ENCODE results near the gene CHID1.

The CHID1 gene

DNA sequence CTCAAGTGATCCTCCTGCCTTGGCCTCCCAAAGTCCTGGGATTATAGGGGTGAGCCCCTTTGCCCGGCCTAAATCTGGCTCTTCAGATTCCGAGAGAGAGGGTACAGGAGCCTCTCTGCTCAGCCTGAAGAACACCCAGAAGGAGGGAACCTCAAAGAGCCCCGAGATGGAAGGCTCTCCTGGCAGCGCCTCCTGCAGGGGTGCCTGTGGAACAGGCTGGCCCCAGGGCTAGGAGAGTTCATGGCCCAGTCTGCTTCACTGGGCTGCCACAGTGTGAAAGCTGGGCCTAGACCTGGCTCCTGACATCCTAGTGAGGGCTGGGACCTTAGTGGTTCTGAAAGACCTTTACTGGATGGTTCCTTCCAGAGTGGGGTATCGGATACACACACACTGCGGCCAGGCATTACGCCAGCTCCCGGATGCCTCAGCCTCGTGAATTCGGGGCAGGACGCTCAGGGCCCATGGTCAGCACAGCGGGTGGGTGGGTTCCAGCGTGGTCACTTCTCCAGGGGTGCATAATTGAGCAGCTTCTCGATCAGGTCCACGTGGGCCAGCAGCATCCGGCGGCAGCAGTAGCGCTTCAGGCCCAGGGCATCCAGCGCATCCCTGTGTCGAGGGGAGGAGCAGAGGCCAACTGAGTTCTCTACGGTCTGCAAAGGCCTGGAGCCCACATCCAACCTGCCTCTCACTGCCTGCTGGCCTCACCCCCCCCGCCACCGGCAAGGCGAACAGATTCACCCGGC is 70.6 kb downstream of the CHID1 start:
- peak overlapping the region; percentile 48 for H4K8ac ChIP-seq (ENCODE audit: low read length)
- H4K91ac ChIP-seq (ENCODE audit: low read length) = peak overlapping the region; percentile 25
- H3K4ac ChIP-seq (ENCODE audit: low read depth in 1 of 2, low read length in 2 of 2) = peak overlapping the region in 1 of 2 experiments; percentile 13
- no peak overlapping the region for H2BK120ac ChIP-seq (ENCODE audit: low read depth, low read length)
- no peak overlapping the region for H3K18ac ChIP-seq (ENCODE audit: low read depth in 1 of 2, low read length in 2 of 2)
- no peak for DNase-seq
- peak overlapping the region; percentile 54 for H3K4me2 ChIP-seq (ENCODE audit: low read length, poor library complexity, severe bottlenecking)
- no peak overlapping the region for H2BK15ac ChIP-seq (ENCODE audit: low read depth, poor library complexity, severe bottlenecking)
- peak overlapping the region; percentile 96 for H3K9ac ChIP-seq (ENCODE audit: low read length)
- peaks cover 52 to 57% of the 10 kb centered on the region in 2 experiments for H3K36me3 ChIP-seq (ENCODE audit: control insufficient read depth in 1 of 2, insufficient read depth in 2 of 2, low read depth in 1 of 2, low read length in 2 of 2)
- no peak overlapping the region for H3K23ac ChIP-seq (ENCODE audit: low read length in 2 of 2)
- 88% methylated on average over 25 of the region's 25 CpGs for WGBS
- no peak overlapping the region for H2AFZ ChIP-seq (ENCODE audit: low read depth, low read length)
- peak overlapping the region; percentile 15 for H2AK5ac ChIP-seq (ENCODE audit: low read length, severe bottlenecking)
- peaks cover 65% of the 10 kb centered on the region for H3K4me1 ChIP-seq (ENCODE audit: control insufficient read depth, insufficient read depth, low read depth, low read length)
- no peak overlapping the region for H2BK12ac ChIP-seq (ENCODE audit: low read length in 2 of 2)
- H3K4me3 ChIP-seq (ENCODE audit: insufficient read depth in 1 of 2, low read depth in 1 of 2, low read length in 2 of 2) = peak overlapping the region; percentile 17 to 94
- no peaks in the 10 kb centered on the region for H3K9me3 ChIP-seq (ENCODE audit: control insufficient read depth, low read length)
- no peaks in the 10 kb centered on the region for H3K27me3 ChIP-seq (ENCODE audit: control insufficient read depth in 1 of 2, insufficient read depth in 1 of 2, low read length in 2 of 2)
- no peaks in the 10 kb centered on the region for H3K79me1 ChIP-seq (replicated peaks; ENCODE audit: low read length, poor library complexity, severe bottlenecking)
- no peak overlapping the region for H2BK5ac ChIP-seq (ENCODE audit: low read depth, low read length, poor library complexity, severe bottlenecking)
- peak overlapping the region in 1 of 2 experiments; percentile 35 for H3K14ac ChIP-seq (ENCODE audit: low read length in 2 of 2)
- H3K27ac ChIP-seq (ENCODE audit: low read length, poor library complexity, severe bottlenecking) = peak overlapping the region; percentile 18

DNA sequence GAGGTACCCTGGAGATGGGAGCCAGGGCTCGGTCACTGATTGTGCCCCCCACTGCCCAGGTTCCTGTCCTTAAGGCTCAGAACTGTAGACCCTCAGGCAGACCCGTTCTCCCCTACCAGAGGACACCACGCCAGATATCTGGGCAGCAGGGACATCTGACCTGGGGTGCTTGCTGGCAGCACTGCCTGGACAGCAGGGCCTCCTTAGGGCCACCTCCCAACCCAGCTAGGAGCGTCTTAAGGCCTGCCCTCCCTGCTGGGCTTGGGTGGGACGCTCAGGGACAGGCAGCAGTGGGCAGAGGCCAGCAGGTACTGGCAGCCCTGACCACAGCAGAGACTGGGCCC is 71.4 kb downstream of the CHID1 start:
- Histone ChIP-seq H2AFZ (ENCODE audit: low read depth, low read length) (no peak overlapping the region), H3K4me3 (ENCODE audit: insufficient read depth in 1 of 2, low read depth in 1 of 2, low read length in 2 of 2) (no peak overlapping the region), H2BK5ac (ENCODE audit: low read depth, low read length, poor library complexity, severe bottlenecking) (no peak overlapping the region), H3K27me3 (ENCODE audit: control insufficient read depth in 1 of 2, insufficient read depth in 1 of 2, low read length in 2 of 2) (no peaks in the 10 kb centered on the region), H3K9ac (ENCODE audit: low read length) (peak overlapping the region; percentile 96), H4K8ac (ENCODE audit: low read length) (no peak overlapping the region), H3K27ac (ENCODE audit: low read length, poor library complexity, severe bottlenecking) (peak overlapping the region; percentile 9), H2AK5ac (ENCODE audit: low read length, severe bottlenecking) (no peak overlapping the region), H2BK15ac (ENCODE audit: low read depth, poor library complexity, severe bottlenecking) (no peak overlapping the region), H3K14ac (ENCODE audit: low read length in 2 of 2) (no peak overlapping the region), H3K4ac (ENCODE audit: low read depth in 1 of 2, low read length in 2 of 2) (no peak overlapping the region), H3K9me3 (ENCODE audit: control insufficient read depth, low read length) (no peaks in the 10 kb centered on the region), H3K4me1 (ENCODE audit: control insufficient read depth, insufficient read depth, low read depth, low read length) (peaks cover 69% of the 10 kb centered on the region), H3K36me3 (ENCODE audit: control insufficient read depth in 1 of 2, insufficient read depth in 2 of 2, low read depth in 1 of 2, low read length in 2 of 2) (peaks cover 52 to 57% of the 10 kb centered on the region in 2 experiments), H4K91ac (ENCODE audit: low read length) (no peak overlapping the region), H2BK120ac (ENCODE audit: low read depth, low read length) (no peak overlapping the region), H3K23ac (ENCODE audit: low read length in 2 of 2) (peak overlapping the region in 1 of 2 experiments; percentile 74), H3K18ac (ENCODE audit: low read depth in 1 of 2, low read length in 2 of 2) (no peak overlapping the region), H3K79me1 (replicated peaks; ENCODE audit: low read length, poor library complexity, severe bottlenecking) (no peaks in the 10 kb centered on the region), H2BK12ac (ENCODE audit: low read length in 2 of 2) (no peak overlapping the region), H3K4me2 (ENCODE audit: low read length, poor library complexity, severe bottlenecking) (no peak overlapping the region)
- no peak for DNase-seq
- WGBS = 95% methylated on average over 5 of the region's 5 CpGs

DNA sequence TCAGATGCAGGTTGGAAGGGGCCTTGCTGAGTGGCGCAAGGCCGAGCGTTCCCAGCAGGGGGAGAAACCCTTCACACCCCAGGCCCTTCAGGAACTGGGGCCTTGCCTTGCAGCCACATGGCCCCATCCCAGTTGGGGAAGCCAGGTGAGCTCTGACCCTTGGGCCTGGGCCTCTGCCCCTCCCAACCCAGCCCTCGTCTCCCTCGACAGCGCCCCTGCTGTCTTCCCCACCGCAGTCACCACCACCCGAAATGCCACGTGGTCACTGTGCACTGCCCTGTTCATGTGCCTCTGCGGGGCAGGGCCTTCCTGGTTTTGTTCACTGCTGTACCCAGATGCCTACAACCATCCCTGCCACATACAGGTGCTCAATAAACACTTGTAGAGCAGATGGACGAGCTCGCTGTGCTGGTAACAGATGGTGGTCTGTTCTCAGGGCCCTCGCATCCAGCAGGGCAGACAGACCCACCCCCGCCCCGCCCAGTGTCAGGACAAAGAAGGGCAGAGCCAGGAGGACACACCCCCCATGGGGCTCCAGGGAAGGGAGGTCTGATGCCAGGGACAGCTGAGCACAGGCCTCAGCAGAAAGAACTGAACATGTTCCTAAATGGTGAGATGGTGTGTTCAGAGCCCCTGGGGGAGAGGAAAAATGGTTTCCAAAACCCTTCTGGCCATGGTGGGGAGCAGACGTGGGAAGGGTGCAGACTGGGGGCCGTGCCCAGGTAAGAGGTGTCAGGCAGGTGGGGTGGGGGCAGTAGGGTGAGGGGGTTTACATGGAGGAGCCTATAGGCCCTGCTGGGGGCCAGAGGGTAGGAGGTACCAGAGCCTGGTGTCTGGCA is 72.0 kb downstream of the CHID1 start:
- H3K36me3 ChIP-seq (ENCODE audit: control insufficient read depth in 1 of 2, insufficient read depth in 2 of 2, low read depth in 1 of 2, low read length in 2 of 2) = peaks cover 52 to 57% of the 10 kb centered on the region in 2 experiments

DNA sequence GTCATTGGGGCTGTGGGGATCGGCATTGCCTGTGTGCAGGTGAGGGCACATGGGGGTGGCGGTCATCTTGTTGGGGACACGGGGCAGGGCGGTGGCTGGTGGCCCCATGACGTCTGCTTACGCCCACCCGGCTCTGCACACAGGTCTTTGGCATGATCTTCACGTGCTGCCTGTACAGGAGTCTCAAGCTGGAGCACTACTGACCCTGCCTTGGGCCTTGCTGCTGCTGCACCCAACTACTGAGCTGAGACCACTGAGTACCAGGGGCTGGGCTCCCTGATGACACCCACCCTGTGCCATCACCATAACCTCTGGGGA is 72.7 kb downstream of the CHID1 start:
- H3K4ac ChIP-seq (ENCODE audit: low read depth in 1 of 2, low read length in 2 of 2) = no peak overlapping the region
- no peak overlapping the region for H3K14ac ChIP-seq (ENCODE audit: low read length in 2 of 2)
- H2BK15ac ChIP-seq (ENCODE audit: low read depth, poor library complexity, severe bottlenecking) = no peak overlapping the region
- no peak overlapping the region for H3K23ac ChIP-seq (ENCODE audit: low read length in 2 of 2)
- H3K36me3 ChIP-seq (ENCODE audit: control insufficient read depth in 1 of 2, insufficient read depth in 2 of 2, low read depth in 1 of 2, low read length in 2 of 2) = peaks cover 52 to 57% of the 10 kb centered on the region in 2 experiments
- H3K9me3 ChIP-seq (ENCODE audit: control insufficient read depth, low read length) = no peaks in the 10 kb centered on the region
- H4K8ac ChIP-seq (ENCODE audit: low read length) = no peak overlapping the region
- no peak overlapping the region for H2BK12ac ChIP-seq (ENCODE audit: low read length in 2 of 2)
- H3K27ac ChIP-seq (ENCODE audit: low read length, poor library complexity, severe bottlenecking) = no peak overlapping the region
- 83% methylated on average over 8 of the region's 8 CpGs for WGBS
- no peak overlapping the region for H3K18ac ChIP-seq (ENCODE audit: low read depth in 1 of 2, low read length in 2 of 2)
- no peak overlapping the region for H2AK5ac ChIP-seq (ENCODE audit: low read length, severe bottlenecking)
- no peak overlapping the region for H3K4me2 ChIP-seq (ENCODE audit: low read length, poor library complexity, severe bottlenecking)
- H3K9ac ChIP-seq (ENCODE audit: low read length) = no peak overlapping the region
- no peak overlapping the region for H2BK120ac ChIP-seq (ENCODE audit: low read depth, low read length)
- no peak for DNase-seq
- H4K91ac ChIP-seq (ENCODE audit: low read length) = no peak overlapping the region
- H3K4me1 ChIP-seq (ENCODE audit: control insufficient read depth, insufficient read depth, low read depth, low read length) = peaks cover 65% of the 10 kb centered on the region
- H3K27me3 ChIP-seq (ENCODE audit: control insufficient read depth in 1 of 2, insufficient read depth in 1 of 2, low read length in 2 of 2) = no peaks in the 10 kb centered on the region
- no peak overlapping the region for H2AFZ ChIP-seq (ENCODE audit: low read depth, low read length)
- no peaks in the 10 kb centered on the region for H3K79me1 ChIP-seq (replicated peaks; ENCODE audit: low read length, poor library complexity, severe bottlenecking)
- no peak overlapping the region for H3K4me3 ChIP-seq (ENCODE audit: insufficient read depth in 1 of 2, low read depth in 1 of 2, low read length in 2 of 2)
- H2BK5ac ChIP-seq (ENCODE audit: low read depth, low read length, poor library complexity, severe bottlenecking) = no peak overlapping the region

More for the DNA sequence above, 72.0 kb downstream of the CHID1 start:
- H2BK120ac ChIP-seq (ENCODE audit: low read depth, low read length) = no peak overlapping the region
- peak overlapping the region; percentile 96 for H3K9ac ChIP-seq (ENCODE audit: low read length)
- peak overlapping the region in 1 of 2 experiments; percentile 37 for H3K18ac ChIP-seq (ENCODE audit: low read depth in 1 of 2, low read length in 2 of 2)
- H3K4ac ChIP-seq (ENCODE audit: low read depth in 1 of 2, low read length in 2 of 2) = no peak overlapping the region
- H4K8ac ChIP-seq (ENCODE audit: low read length) = no peak overlapping the region
- no peaks in the 10 kb centered on the region for H3K27me3 ChIP-seq (ENCODE audit: control insufficient read depth in 1 of 2, insufficient read depth in 1 of 2, low read length in 2 of 2)
- H3K4me2 ChIP-seq (ENCODE audit: low read length, poor library complexity, severe bottlenecking) = no peak overlapping the region
- peak overlapping the region in 1 of 2 experiments; percentile 74 for H3K23ac ChIP-seq (ENCODE audit: low read length in 2 of 2)
- peak overlapping the region; percentile 16 for H3K27ac ChIP-seq (ENCODE audit: low read length, poor library complexity, severe bottlenecking)
- peak overlapping the region; percentile 11 for H2AK5ac ChIP-seq (ENCODE audit: low read length, severe bottlenecking)
- peaks cover 68% of the 10 kb centered on the region for H3K4me1 ChIP-seq (ENCODE audit: control insufficient read depth, insufficient read depth, low read depth, low read length)
- H2BK5ac ChIP-seq (ENCODE audit: low read depth, low read length, poor library complexity, severe bottlenecking) = no peak overlapping the region
- no peak overlapping the region for H2AFZ ChIP-seq (ENCODE audit: low read depth, low read length)
- H2BK15ac ChIP-seq (ENCODE audit: low read depth, poor library complexity, severe bottlenecking) = no peak overlapping the region
- peak overlapping the region in 1 of 2 experiments; percentile 3 for H2BK12ac ChIP-seq (ENCODE audit: low read length in 2 of 2)
- no peaks in the 10 kb centered on the region for H3K79me1 ChIP-seq (replicated peaks; ENCODE audit: low read length, poor library complexity, severe bottlenecking)
- WGBS = 63% methylated on average over 17 of the region's 17 CpGs
- H3K14ac ChIP-seq (ENCODE audit: low read length in 2 of 2) = no peak overlapping the region
- no peak overlapping the region for H4K91ac ChIP-seq (ENCODE audit: low read length)
- H3K4me3 ChIP-seq (ENCODE audit: insufficient read depth in 1 of 2, low read depth in 1 of 2, low read length in 2 of 2) = no peak overlapping the region
- H3K9me3 ChIP-seq (ENCODE audit: control insufficient read depth, low read length) = no peaks in the 10 kb centered on the region
- DNase-seq = peak; percentile 43

Measured in mesenchymal stem cell (in vitro differentiated cells and primary cell).